Naive thymus-derived CD8-positive, alpha-beta T cell (primary cell): ENCODE data around the gene VPS29. TPM values are rescaled to one million over a fixed set of nuclear protein-coding genes. Genes with fewer than 3 reads are reported as not detected.
A peak's percentile ranks its signal among the peaks of the same experiment; 100 is the strongest.
"Not testable (repeated sequence)": the region's sequence is repeated elsewhere in the genome, so short reads cannot be mapped to it uniquely, and the experiment has no call there.

Experiments
- ATAC-seq, 2 donors: fragments of 150-1000 bp; cut with Tn5 transposase in 1 of 2; sonication (Bioruptor Pico), chemical (Tn5 transposase) in 1 of 2; 1 replicate in 1 of 2; 2 replicates in 1 of 2; pipeline ENCODE4 v1.10.0; 2021; ENCODE audit warnings: mild to moderate bottlenecking in 2 of 2, moderate library complexity in 2 of 2
- POLR2A ChIA-PET: fragments of 350-600 bp; sonication (Branson Sonifier 250); formaldehyde crosslinking; loops from one replicate; lab custom pipeline; 2021; ENCODE audit warnings: antibody characterized with exemption; lab: Charles Lee
- DNase-seq, 10 donors: peaks; one replicate each; pipeline versions ENCODE4 v3.0.0 to v3.0.0-alpha.2; 2020 to 2022
- H3K27ac Mint-ChIP-seq, 10 donors: one replicate each; pipeline ENCODE4 v1.8.0; 2020 to 2022; ENCODE audit warnings: mild to moderate bottlenecking in 10 of 10, mixed read lengths in 10 of 10, moderate library complexity in 4 of 10, inconsistent platforms in 1 of 10
- H3K27me3 Mint-ChIP-seq, 5 donors: one replicate each; pipeline ENCODE4 v1.8.0; 2021 to 2022; ENCODE audit warnings: mixed read lengths in 5 of 5
- H3K36me3 Mint-ChIP-seq, 3 donors: one replicate each; pipeline ENCODE4 v1.8.0; 2020 to 2022; ENCODE audit warnings: mixed read lengths in 3 of 3, mild to moderate bottlenecking in 2 of 3, inconsistent platforms in 1 of 3
- H3K4me1 Mint-ChIP-seq, 4 donors: one replicate each; pipeline ENCODE4 v1.8.0; 2021 to 2022; ENCODE audit warnings: mixed read lengths in 4 of 4
- H3K4me3 Mint-ChIP-seq, 10 donors: one replicate each; pipeline ENCODE4 v1.8.0; 2020 to 2022; ENCODE audit warnings: mild to moderate bottlenecking in 10 of 10, mixed read lengths in 10 of 10, moderate library complexity in 6 of 10, inconsistent platforms in 1 of 10
- H3K9me3 Mint-ChIP-seq, 9 donors: one replicate each; pipeline ENCODE4 v1.8.0; 2020 to 2022; ENCODE audit warnings: mixed read lengths in 9 of 9, mild to moderate bottlenecking in 3 of 9, inconsistent platforms in 1 of 9, moderate library complexity in 1 of 9
- polyA plus RNA-seq, 3 donors: library from polyadenylated mRNA; unstranded; fragments of 300-500 nt; fragmentation: Illumina TruSeq; gene quantifications; one replicate each; pipeline ENCODE4 v1.2.3, GENCODE V29; 2021
- total RNA-seq, 8 experiments: library from RNA in 2 of 8; stranded (reverse) in 2 of 8; gene quantifications; one replicate each; pipeline ENCODE4 v1.2.3 and lab custom pipeline; 2021 to 2026

The VPS29 gene
- total RNA-seq = 100 to 1,000 TPM; 126 to 130 TPM
- 100 to 1,000 TPM; 128 to 167 (median 167) TPM for polyA plus RNA-seq
- total RNA-seq (lab: John Stamatoyannopoulos, UW) = 36.9 to 80.7 (median 47.6) reads per million in 6 experiments

DNA sequence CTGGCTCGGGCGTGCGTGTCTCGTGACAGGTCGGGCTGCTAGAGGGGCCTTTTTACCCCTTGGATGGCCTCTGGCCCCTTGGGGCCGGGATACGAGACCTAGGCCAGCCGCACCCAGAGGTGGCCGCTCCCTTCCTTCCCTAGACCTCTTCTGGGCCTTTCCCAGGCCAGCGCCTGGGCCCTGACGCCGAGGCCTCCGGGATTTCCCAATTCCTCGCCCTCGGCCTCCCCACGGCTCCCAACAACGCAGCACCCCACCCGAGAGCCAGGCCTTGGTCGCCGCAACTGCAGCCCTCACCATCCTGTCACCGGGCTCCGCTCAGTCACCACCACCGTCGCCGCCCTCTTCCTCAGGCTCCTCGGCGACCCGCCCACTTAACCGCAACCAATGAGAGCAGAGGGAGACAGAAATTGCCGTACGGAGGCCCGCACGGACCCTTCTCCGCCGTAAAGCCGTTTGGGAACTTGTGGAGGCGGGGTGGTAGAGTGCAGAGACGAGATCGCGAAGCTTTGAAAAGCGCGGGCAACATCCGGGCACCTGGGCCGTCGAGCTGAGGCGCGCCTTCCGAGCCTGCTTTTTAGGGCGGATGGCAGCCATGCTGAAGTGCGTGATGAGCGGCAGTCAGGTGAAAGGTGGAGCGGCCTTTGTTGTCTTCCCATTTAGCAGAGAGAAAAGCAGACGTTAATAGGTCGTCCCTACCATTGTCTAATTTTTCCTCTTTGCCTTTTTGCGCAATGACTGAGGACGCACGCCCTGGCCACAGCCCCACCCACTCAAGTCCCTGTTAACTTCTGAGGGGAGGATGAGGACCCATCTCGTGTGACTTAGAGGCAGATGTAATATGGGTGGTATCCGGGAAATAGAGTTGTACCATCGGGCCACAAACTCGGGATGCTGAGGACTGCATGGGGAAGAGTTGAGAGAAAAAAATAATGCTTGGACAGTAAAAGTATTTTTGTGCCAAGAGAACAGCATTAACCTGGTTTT is at the start of gene VPS29, which contains the start of gene RAD9B:
TSS of gene VPS29 (minus strand) at position 360 of the 987 bp plus-strand sequence. CDS start at position 300, 60 bp downstream.
TSS of gene RAD9B (plus strand) at position 580 of the 987 bp plus-strand sequence. CDS start at position 587, 7 bp downstream.
- H3K27me3 Mint-ChIP-seq = peaks cover 0 to 3% (median 0%) of the 10 kb centered on the region in 5 donors
- H3K9me3 Mint-ChIP-seq = peaks cover 0 to 2% (median 0%) of the 10 kb centered on the region in 9 donors
- H3K36me3 Mint-ChIP-seq = peaks cover 0 to 16% (median 4%) of the 10 kb centered on the region in 3 donors
- peak; percentile 92 to 95 for ATAC-seq
- peak within 1 kb of the TSS; percentile 94 to 99 (median 96) for H3K4me3 Mint-ChIP-seq
- DNase-seq = peak; percentile 96 to 100 (median 99)
- peaks cover 16 to 45% (median 39%) of the 10 kb centered on the region in 4 donors for H3K4me1 Mint-ChIP-seq
- peak within 1 kb of the TSS; percentile 92 to 99 (median 97) for H3K27ac Mint-ChIP-seq
- POLR2A ChIA-PET = interaction anchor here (0.6 to 4.8 kb wide), 15 partner anchors 8 to 1513 kb away, joined by 3 to 48 read pairs (median 4); partner anchors contain the start of genes ARPC3, FAM216A, GPN3 and TCTN1

DNA sequence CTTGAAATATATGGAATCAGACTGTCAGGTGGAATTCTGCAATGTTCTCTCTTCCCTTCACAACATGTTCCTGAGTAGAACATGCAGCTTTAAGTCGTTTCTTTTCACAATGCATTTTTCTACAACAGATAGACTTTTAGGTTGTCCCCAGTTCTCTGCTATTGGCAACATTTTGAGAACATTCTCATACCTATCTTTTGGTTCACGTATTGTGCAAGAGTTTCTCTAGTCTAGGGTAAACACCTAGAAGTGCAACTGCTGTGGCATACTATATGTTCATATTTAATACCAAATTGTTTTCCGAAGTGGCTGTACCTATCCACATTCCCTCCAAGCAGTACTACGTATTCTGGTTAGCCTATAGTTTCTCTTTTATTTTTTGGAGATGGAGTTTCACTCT is 49.1 kb upstream of the VPS29 start:
- POLR2A ChIA-PET = interaction anchor here (1.2 kb wide), 1 partner anchor 54 kb away, joined by 14 read pairs; no protein-coding TSS in a partner anchor
- Mint-ChIP-seq H3K27ac (peak overlapping the region in 1 of 10 donors; percentile 56), H3K4me1 (peaks cover 16 to 54% (median 48%) of the 10 kb centered on the region in 4 donors)

DNA sequence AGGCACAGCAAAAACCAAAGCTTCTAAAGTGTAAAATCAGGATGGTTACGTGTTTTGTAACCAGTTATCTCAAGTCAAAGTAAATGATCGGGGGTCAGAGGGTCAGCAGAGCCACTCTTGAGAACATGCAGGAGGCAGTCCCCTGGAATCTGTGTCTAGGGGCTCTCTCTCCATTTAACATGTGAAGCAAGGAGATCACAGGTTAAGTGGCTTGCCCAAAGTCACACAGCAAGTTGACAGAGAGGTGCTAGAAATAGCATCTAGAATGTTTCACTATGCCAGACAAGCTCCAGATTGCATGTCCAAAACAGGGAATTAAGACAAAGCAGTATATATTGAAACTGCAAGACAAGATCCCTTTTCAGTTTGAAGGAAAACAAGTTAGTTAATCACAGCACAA is 47.8 kb upstream of the VPS29 start:
- ATAC-seq = no peak
- Mint-ChIP-seq H3K36me3 (peaks cover 0 to 59% (median 6%) of the 10 kb centered on the region in 3 donors), H3K4me1 (peaks cover 14 to 49% (median 40%) of the 10 kb centered on the region in 4 donors), H3K9me3 (no peaks in the 10 kb centered on the region), H3K27me3 (no peaks in the 10 kb centered on the region), H3K27ac (peak overlapping the region in 5 of 10 donors; percentile 2 to 88 (median 60)), H3K4me3 (no peak overlapping the region)
- POLR2A ChIA-PET = interaction anchor here (0.7 to 1.2 kb wide), 2 partner anchors 48 to 70 kb away, joined by 3 to 4 read pairs; partner anchors contain the start of genes RAD9B and VPS29
- DNase-seq = no peak

More for the DNA sequence above, 49.1 kb upstream of the VPS29 start:
- ATAC-seq (no peak), DNase-seq (no peak)
- Mint-ChIP-seq H3K9me3 (no peaks in the 10 kb centered on the region), H3K27me3 (no peaks in the 10 kb centered on the region), H3K36me3 (peaks cover 0 to 48% (median 6%) of the 10 kb centered on the region in 3 donors), H3K4me3 (no peak overlapping the region)

DNA sequence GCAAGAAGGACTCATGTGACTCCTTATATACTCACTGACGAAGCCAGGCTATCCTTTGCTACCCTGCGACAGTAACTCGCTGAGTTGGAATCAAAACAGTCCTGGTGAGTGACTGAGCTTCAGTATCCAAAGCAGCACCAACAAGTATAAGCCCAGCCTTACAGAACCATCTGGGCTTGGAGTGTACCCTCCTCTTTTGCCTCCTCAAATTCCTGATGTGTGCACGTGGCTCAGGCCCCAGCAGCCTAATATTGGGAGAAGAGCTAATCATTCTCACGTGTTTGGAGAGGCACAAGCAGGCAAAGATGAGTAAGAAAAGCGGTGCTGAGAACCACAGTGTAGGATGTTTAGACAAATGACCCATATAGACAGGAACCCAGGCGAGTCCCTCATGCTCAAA is 46.8 kb upstream of the VPS29 start:
- DNase-seq = no peak
- POLR2A ChIA-PET = interaction anchor here (0.9 to 1.2 kb wide), 3 partner anchors 47 to 80 kb away, joined by 3 to 5 read pairs (median 4); partner anchors contain the start of genes FAM216A, GPN3, RAD9B and VPS29
- H3K27ac Mint-ChIP-seq = peak overlapping the region in 4 of 10 donors; percentile 0 to 49 (median 17)
- H3K4me3 Mint-ChIP-seq = no peak overlapping the region
- no peaks in the 10 kb centered on the region for H3K9me3 Mint-ChIP-seq
- ATAC-seq = no peak
- peaks cover 0 to 63% (median 6%) of the 10 kb centered on the region in 3 donors for H3K36me3 Mint-ChIP-seq
- peaks cover 14 to 47% (median 37%) of the 10 kb centered on the region in 4 donors for H3K4me1 Mint-ChIP-seq
- H3K27me3 Mint-ChIP-seq = no peaks in the 10 kb centered on the region

DNA sequence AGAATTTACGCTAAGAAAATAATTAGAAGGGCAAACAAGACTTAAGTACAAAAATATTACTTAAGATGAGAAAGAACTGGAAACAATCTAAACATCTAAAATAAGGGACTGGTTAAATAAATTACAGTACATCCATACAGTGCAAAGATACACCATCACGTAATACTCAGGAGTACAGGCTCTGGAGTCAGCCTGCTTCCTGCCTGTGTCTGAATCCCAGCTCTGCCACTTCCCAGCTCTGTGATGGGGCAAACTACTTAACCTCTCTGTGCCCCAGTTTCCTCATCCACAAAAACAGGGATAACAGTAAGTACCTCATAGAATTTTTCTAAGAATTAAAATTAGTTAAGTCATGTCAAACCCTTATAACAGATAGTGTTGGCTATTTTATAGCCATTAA is 45.2 kb upstream of the VPS29 start:
- Mint-ChIP-seq H3K4me3 (no peak overlapping the region), H3K27ac (peak overlapping the region in 1 of 10 donors; percentile 7)

DNA sequence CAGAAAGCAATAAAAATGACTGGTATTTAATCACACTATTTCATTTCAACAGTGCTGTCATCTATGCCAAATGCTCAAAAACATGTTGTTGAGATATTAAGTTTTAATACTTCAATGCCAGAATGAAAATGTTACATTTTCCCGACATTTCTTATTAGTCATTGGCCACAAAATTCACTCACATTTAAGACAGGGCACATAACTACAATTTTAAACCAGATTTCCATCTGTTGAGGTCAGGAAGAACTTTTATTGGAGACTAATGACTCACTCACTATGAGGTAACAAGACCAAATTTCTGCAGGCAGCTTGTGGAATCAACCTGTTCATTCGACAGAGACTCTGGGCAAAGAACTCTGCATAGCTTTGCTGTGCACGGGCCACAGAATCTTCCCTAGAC is 44.4 kb upstream of the VPS29 start:
- H3K27me3 Mint-ChIP-seq = no peaks in the 10 kb centered on the region
- H3K9me3 Mint-ChIP-seq = no peaks in the 10 kb centered on the region
- H3K36me3 Mint-ChIP-seq = peaks cover 0 to 78% (median 6%) of the 10 kb centered on the region in 3 donors
- POLR2A ChIA-PET = no interaction called here
- H3K4me1 Mint-ChIP-seq = peaks cover 14 to 39% (median 34%) of the 10 kb centered on the region in 4 donors
- no peak for ATAC-seq
- DNase-seq = no peak
- H3K27ac Mint-ChIP-seq = peak overlapping the region in 3 of 10 donors; percentile 60 to 83 (median 77)
- no peak overlapping the region for H3K4me3 Mint-ChIP-seq

More for the DNA sequence above, 45.2 kb upstream of the VPS29 start:
- POLR2A ChIA-PET = interaction anchor here (0.6 kb wide), 1 partner anchor 43 kb away, joined by 3 read pairs; no protein-coding TSS in a partner anchor
- Mint-ChIP-seq H3K9me3 (no peaks in the 10 kb centered on the region), H3K36me3 (peaks cover 0 to 79% (median 6%) of the 10 kb centered on the region in 3 donors), H3K4me1 (peaks cover 18 to 42% (median 37%) of the 10 kb centered on the region in 4 donors), H3K27me3 (no peaks in the 10 kb centered on the region)
- ATAC-seq (no peak), DNase-seq (no peak)

DNA sequence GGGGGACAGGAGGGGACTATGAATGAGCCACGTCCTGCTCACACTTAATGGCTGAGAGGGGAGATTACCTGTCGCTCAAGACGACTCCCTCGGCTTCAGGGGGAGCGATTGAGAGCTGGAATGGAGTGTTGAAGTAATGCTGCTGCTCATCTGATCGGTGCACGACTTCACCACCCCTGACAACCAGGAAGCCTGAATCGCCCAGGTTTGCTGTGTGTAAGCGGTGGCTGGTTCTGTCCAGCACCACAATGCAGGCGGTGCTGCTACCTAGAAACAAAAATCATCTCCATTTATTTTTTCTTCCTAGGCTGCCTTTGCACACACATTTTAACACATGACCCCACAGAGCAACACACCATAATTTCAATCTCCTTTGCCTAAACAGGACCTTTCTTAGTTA is 43.9 kb upstream of the VPS29 start:
- Mint-ChIP-seq H3K27ac (peak overlapping the region in 5 of 10 donors; percentile 1 to 83 (median 52)), H3K27me3 (no peaks in the 10 kb centered on the region), H3K4me1 (peaks cover 14 to 36% (median 34%) of the 10 kb centered on the region in 4 donors), H3K9me3 (no peaks in the 10 kb centered on the region), H3K4me3 (no peak overlapping the region), H3K36me3 (peaks cover 0 to 76% (median 3%) of the 10 kb centered on the region in 3 donors)
- ATAC-seq (no peak), DNase-seq (no peak)
- POLR2A ChIA-PET = no interaction called here

DNA sequence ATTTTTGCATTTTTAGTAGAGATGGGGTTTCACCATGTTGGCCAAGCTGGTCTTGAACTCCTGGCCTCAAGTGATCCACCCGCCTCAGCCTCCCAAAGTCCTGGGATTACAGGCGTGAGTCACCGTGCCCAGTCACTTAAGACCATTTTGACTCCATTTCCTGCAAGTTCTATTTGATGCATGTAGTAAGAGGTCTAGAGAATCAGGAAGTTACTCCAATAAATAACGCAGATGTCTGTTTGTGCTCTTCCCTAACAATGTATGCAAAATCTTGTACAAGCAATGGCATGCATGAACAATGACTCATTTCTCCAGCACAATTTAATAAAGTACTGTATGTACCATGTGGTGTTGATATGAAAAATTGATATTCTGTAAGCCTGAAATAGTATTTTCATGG is 43.3 kb upstream of the VPS29 start:
- Mint-ChIP-seq H3K4me1 (peaks cover 14 to 34% (median 33%) of the 10 kb centered on the region in 4 donors), H3K36me3 (peaks cover 0 to 72% (median 2%) of the 10 kb centered on the region in 3 donors), H3K27ac (peak overlapping the region in 4 of 10 donors; percentile 9 to 66 (median 40))
- ATAC-seq, POLR2A ChIA-PET, H3K9me3 Mint-ChIP-seq, H3K27me3 Mint-ChIP-seq, DNase-seq, H3K4me3 Mint-ChIP-seq: not testable (repeated sequence)

DNA sequence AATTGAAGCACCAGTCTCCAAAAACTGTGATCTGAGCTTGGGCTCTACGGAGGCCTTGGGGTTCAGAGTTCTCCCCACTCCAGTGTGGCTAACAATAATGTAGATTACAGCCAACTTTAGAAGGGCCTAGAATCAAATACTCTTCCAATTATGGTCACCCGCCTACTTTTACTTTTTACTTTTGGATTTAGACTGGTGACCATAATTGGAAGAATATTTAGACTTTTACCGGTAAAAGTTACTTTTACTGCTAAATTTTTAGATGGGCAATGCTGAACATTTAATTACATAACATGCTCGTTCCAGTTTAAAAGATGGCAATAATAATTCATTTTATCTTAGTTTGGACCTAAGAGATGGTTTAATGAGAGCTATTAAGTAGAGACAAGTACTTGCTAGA is 42.1 kb upstream of the VPS29 start:
- Mint-ChIP-seq H3K4me3 (no peak overlapping the region), H3K27ac (peak overlapping the region in 3 of 10 donors; percentile 16 to 76 (median 68)), H3K9me3 (no peaks in the 10 kb centered on the region), H3K4me1 (peaks cover 9 to 32% (median 28%) of the 10 kb centered on the region in 4 donors), H3K27me3 (no peaks in the 10 kb centered on the region), H3K36me3 (peaks cover 1 to 77% (median 2%) of the 10 kb centered on the region in 3 donors)
- DNase-seq (no peak), ATAC-seq (no peak)
- POLR2A ChIA-PET = no interaction called here

DNA sequence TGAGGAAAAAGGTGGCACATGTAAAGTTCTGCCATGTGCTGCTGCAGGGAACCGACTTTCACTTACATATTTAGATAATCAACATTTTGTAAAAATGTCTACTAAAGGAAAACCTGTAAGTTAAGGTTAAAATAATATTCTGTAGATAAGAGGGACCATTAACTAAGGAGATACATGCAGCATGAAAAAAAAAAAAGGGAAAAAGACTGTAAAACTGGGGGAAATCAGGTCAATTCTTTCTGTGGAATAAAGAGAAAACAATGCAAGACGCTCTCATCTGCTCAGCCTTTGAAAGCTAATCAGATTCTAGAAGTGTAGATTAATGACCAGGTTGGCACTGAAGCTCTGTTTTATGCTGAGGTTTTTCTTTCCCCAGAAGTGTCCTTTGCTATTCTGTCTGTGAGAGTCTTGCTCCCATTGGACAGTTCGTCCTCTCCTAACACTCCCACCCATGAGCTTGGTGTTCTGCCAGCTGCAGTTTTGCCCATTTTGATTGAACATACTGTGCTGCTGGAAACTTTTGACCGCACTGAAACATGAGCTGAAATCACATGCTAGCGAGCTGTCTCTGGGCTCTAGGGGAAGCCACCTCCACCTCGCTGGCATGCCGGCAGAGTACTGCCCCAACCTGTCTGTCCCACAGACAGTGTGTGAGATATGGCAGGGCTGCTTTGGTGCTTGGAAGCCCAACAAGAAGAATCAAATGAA is 41.5 kb upstream of the VPS29 start:
- peaks cover 2 to 77% (median 4%) of the 10 kb centered on the region in 3 donors for H3K36me3 Mint-ChIP-seq
- POLR2A ChIA-PET = no interaction called here
- no peaks in the 10 kb centered on the region for H3K27me3 Mint-ChIP-seq
- DNase-seq (no peak), ATAC-seq (no peak)
- no peaks in the 10 kb centered on the region for H3K9me3 Mint-ChIP-seq
- H3K4me1 Mint-ChIP-seq = peaks cover 9 to 29% (median 23%) of the 10 kb centered on the region in 4 donors
- peak overlapping the region in 1 of 10 donors; percentile 20 for H3K4me3 Mint-ChIP-seq
- peak overlapping the region in 9 of 10 donors; percentile 10 to 81 (median 67) for H3K27ac Mint-ChIP-seq

DNA sequence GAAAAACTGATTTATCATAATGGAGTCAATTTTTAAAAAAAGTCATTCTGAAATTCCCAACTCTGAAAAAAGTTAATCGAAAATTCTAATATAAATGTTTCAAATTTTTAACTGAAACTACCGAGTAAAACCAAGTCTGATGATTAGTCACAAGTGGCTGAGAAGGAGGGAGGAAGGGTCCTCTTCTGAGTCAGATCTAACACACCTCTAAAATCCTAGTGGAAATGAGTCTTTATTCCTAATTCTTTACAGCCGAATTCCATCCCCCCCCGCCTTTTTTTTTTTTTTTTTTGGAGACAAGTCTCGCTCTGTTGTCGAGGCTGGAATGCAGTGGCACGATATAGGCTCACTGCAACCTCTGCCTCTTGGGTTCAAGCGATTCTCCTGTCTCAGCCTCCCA is 38.1 kb upstream of the VPS29 start:
- DNase-seq (no peak), ATAC-seq (no peak)
- H3K4me3 Mint-ChIP-seq = no peak overlapping the region
- H3K9me3 Mint-ChIP-seq = no peaks in the 10 kb centered on the region
- H3K36me3 Mint-ChIP-seq = peaks cover 4 to 83% (median 14%) of the 10 kb centered on the region in 3 donors
- no peak overlapping the region for H3K27ac Mint-ChIP-seq
- H3K27me3 Mint-ChIP-seq = no peaks in the 10 kb centered on the region
- peaks cover 5 to 10% (median 5%) of the 10 kb centered on the region in 4 donors for H3K4me1 Mint-ChIP-seq
- POLR2A ChIA-PET = interaction anchor here (0.7 kb wide), 1 partner anchor 72 kb away, joined by 5 read pairs; the partner anchor contains the start of gene GPN3
